Lower lobe of right lung (tissue), 2 donors: ENCODE measurements around the gene HBG2. TPM values are rescaled to one million over a fixed set of nuclear protein-coding genes. Genes with fewer than 3 reads are reported as not detected.

Experiments
- ATAC-seq, 2 donors: fragments of 200-7000 bp; cut with Tn5 transposase; one replicate each; pipeline ENCODE4 v1.9.1; 2020 to 2022; ENCODE audit warnings: mild to moderate bottlenecking in 2 of 2, moderate library complexity in 2 of 2
- DNase-seq: peaks from one replicate; pipeline ENCODE4 v3.0.0-alpha.2; 2020
- H3K27ac ChIP-seq: fragments of 200-600 bp; one replicate; pipeline ENCODE4 v1.8.0; 2022
- H3K27me3 ChIP-seq: fragments of 200-600 bp; one replicate; pipeline ENCODE4 v1.8.0; 2022; ENCODE audit warnings: low read depth
- H3K36me3 ChIP-seq: fragments of 200-600 bp; one replicate; pipeline ENCODE4 v1.8.0; 2022; ENCODE audit warnings: mild to moderate bottlenecking
- H3K4me1 ChIP-seq: fragments of 200-600 bp; one replicate; pipeline ENCODE4 v1.8.0; 2022
- H3K4me3 ChIP-seq: fragments of 200-600 bp; one replicate; pipeline ENCODE4 v1.8.0; 2022; ENCODE audit warnings: mild to moderate bottlenecking
- H3K9me3 ChIP-seq: fragments of 200-600 bp; one replicate; pipeline ENCODE4 v1.8.0; 2022
- CTCF ChIP-seq: fragments of 200-600 bp; IDR thresholded peaks from one replicate; pipeline ENCODE4 v1.8.0; 2022; ENCODE audit warnings: antibody characterized with exemption, mild to moderate bottlenecking
- intact Hi-C: fragments of 100-400 bp; cut with DNase I; formaldehyde crosslinking; loops from one replicate; pipeline ENCODE4 v1.11.0; 2022
- total RNA-seq: library from RNA; stranded (reverse); fragmentation: NEBNext Ultra II Directional; extraction: Animal tissue kit (Norgen Biotek cat#: 25700); gene quantifications from one replicate; pipeline ENCODE4 v1.2.1, GENCODE V29; 2021
- donor health status: DM: no; HTN: yes; CAD: no; lungs with severe emphysema.

Gene HBG2
- total RNA-seq, 1 donor from 2014 or later: 0.89 TPM

GRCh38 chr11:5235364-5236095, 19.1 kb downstream of the HBG2 start:
- Histone ChIP-seq H3K36me3 (no peaks in the 10 kb centered on the region), H3K4me3 (no peak overlapping the region), H3K27ac (no peak overlapping the region), H3K27me3 (no peaks in the 10 kb centered on the region), H3K4me1 (no peaks in the 10 kb centered on the region), H3K9me3 (no peaks in the 10 kb centered on the region)
- intact Hi-C loops: no loop called here
- DNase-seq (no peak), ATAC-seq (no peak)
- TF ChIP-seq CTCF: no peak

GRCh38 chr11:5234381-5234834, 20.2 kb downstream of the HBG2 start, which contains the start of gene HBD:
HBD (minus strand) TSS chr11:5234483; CDS start chr11:5234433, 50 bp downstream.
- DNase-seq: no peak
- no peaks in the 10 kb centered on the region for H3K27me3 ChIP-seq
- H3K4me1 ChIP-seq: no peaks in the 10 kb centered on the region
- ATAC-seq: no peak
- intact Hi-C loops: no loop called here
- H3K27ac ChIP-seq: no peak within 1 kb of the TSS
- H3K36me3 ChIP-seq: no peaks in the 10 kb centered on the region
- H3K9me3 ChIP-seq: no peaks in the 10 kb centered on the region
- no peak for TF ChIP-seq CTCF
- H3K4me3 ChIP-seq: no peak within 1 kb of the TSS

- Histone ChIP-seq H3K9me3 (no peaks in the 10 kb centered on the region), H3K4me3 (no peak overlapping the region)
- ATAC-seq: no peak
Observed at GRCh38 chr11:5233307-5233706, 21.3 kb downstream of the HBG2 start.

GRCh38 chr11:5232821-5233220, 21.8 kb downstream of the HBG2 start:
- Histone ChIP-seq H3K27me3 (no peaks in the 10 kb centered on the region), H3K36me3 (no peaks in the 10 kb centered on the region), H3K4me3 (no peak overlapping the region), H3K27ac (no peak overlapping the region), H3K4me1 (no peaks in the 10 kb centered on the region), H3K9me3 (no peaks in the 10 kb centered on the region)
- no peak for DNase-seq
- TF ChIP-seq CTCF: no peak
- ATAC-seq: no peak
- intact Hi-C loops: no loop called here

More at GRCh38 chr11:5233307-5233706, 21.3 kb downstream of the HBG2 start:
- Histone ChIP-seq H3K27ac (no peak overlapping the region), H3K4me1 (no peaks in the 10 kb centered on the region), H3K36me3 (no peaks in the 10 kb centered on the region), H3K27me3 (no peaks in the 10 kb centered on the region)
- intact Hi-C loops: no loop called here
- no peak for DNase-seq
- no peak for TF ChIP-seq CTCF

GRCh38 chr11:5232176-5232575, 22.4 kb downstream of the HBG2 start:
- DNase-seq (no peak), ATAC-seq (no peak)
- TF ChIP-seq CTCF: no peak
- Histone ChIP-seq H3K4me1 (no peaks in the 10 kb centered on the region), H3K4me3 (no peak overlapping the region), H3K27me3 (no peaks in the 10 kb centered on the region), H3K27ac (no peak overlapping the region), H3K9me3 (no peaks in the 10 kb centered on the region), H3K36me3 (no peaks in the 10 kb centered on the region)
- intact Hi-C loops: no loop called here
